Tibial artery (tissue), 4 donors: ENCODE measurements around the gene SDF4.

Experiments used
- DNase-seq, 2 donors: peaks; one replicate each; pipeline ENCODE4 v3.0.0-alpha.2; 2019
- H3K27ac ChIP-seq, 2 donors: fragments of 200-600 bp; sonication (generic) in 1 of 2; 1 replicate in 1 of 2; 2 replicates in 1 of 2; pipeline ENCODE4 v1.5.1; 2018 to 2019; ENCODE audit warnings: mild to moderate bottlenecking in 1 of 2
- H3K27me3 ChIP-seq, 2 donors: fragments of 200-600 bp; sonication (generic) in 1 of 2; one replicate each; pipeline versions ENCODE4 v1.5.1 to v1.6.0; 2016 to 2019
- H3K36me3 ChIP-seq, 3 donors: fragments of 200-600 bp; sonication (generic) in 2 of 3; one replicate each; pipeline ENCODE4 v1.5.1; 2016 to 2019; ENCODE audit warnings: mild to moderate bottlenecking in 2 of 3
- H3K4me1 ChIP-seq, 4 donors: fragments of 200-600 bp; sonication (generic) in 2 of 4; 1 replicate in 3 of 4; 2 replicates in 1 of 4; pipeline ENCODE4 v1.5.1; 2016 to 2019
- H3K4me3 ChIP-seq, 2 donors: fragments of 200-600 bp; sonication (generic) in 1 of 2; 1 replicate in 1 of 2; 2 replicates in 1 of 2; pipeline ENCODE4 v1.5.1; 2018 to 2019; ENCODE audit warnings: mild to moderate bottlenecking in 2 of 2
- H3K9me3 ChIP-seq, 3 donors: fragments of 200-600 bp; sonication (generic) in 1 of 3; one replicate each; pipeline ENCODE4 v1.5.1; 2016 to 2019
- intact Hi-C: fragments of 100-400 bp; cut with DNase I; formaldehyde crosslinking; loops from one replicate; pipeline ENCODE4 v1.15.0; 2023; ENCODE audit warnings: low total_unique reads
- TF ChIP-seq, protein P1 (sequence below), 2 experiments: fragments of 200-600 bp in 1 of 2; fragments of 450-650 bp in 1 of 2; IDR thresholded peaks; one replicate each; pipeline ENCODE4 v1.5.1; 2017 to 2019; ENCODE audit warnings: antibody characterized with exemption in 2 of 2, mild to moderate bottlenecking in 1 of 2, moderate library complexity in 1 of 2

Gene SDF4

DNA sequence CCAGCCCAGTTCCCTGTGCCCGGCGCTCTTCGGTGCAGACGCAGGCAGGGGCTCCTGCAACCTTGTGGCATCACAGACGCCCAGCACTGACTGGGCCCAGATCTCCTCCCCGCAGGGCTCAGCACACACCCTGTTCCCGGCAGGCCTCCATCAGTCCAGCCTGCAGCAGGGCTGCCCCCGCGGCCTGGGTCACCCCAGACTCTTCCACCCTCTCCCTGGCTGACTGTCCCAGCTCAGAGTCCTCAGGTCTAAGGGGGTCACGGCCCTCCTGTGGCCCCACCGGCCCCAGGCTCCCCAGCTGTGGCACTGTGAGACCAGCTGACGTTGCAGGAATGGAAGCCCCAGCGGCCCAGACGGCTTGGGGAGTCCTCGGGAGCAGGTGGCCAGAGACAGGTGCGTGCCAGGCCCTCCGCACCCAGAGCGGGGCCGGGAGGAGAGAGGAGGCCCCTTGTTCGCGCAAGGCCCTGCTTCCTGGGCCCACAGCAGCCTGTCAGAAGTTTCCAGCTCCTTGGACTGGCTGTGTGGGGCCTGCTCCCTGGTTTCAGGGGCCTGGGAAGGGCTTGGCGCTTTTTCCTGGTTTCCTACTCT lies 4.5 kb upstream of the SDF4 start:
- intact Hi-C loops: no loop called here
- H3K4me1 ChIP-seq: peaks cover 0 to 40% (median 11%) of the 10 kb centered on the region in 4 donors
- no peaks in the 10 kb centered on the region for H3K9me3 ChIP-seq
- no peak overlapping the region for H3K4me3 ChIP-seq
- H3K27me3 ChIP-seq: peaks cover 0 to 44% of the 10 kb centered on the region in 2 donors
- H3K27ac ChIP-seq: no peak overlapping the region
- peaks cover 0 to 20% (median 0%) of the 10 kb centered on the region in 3 donors for H3K36me3 ChIP-seq
- no peak for DNase-seq
- TF ChIP-seq, protein P1, sequence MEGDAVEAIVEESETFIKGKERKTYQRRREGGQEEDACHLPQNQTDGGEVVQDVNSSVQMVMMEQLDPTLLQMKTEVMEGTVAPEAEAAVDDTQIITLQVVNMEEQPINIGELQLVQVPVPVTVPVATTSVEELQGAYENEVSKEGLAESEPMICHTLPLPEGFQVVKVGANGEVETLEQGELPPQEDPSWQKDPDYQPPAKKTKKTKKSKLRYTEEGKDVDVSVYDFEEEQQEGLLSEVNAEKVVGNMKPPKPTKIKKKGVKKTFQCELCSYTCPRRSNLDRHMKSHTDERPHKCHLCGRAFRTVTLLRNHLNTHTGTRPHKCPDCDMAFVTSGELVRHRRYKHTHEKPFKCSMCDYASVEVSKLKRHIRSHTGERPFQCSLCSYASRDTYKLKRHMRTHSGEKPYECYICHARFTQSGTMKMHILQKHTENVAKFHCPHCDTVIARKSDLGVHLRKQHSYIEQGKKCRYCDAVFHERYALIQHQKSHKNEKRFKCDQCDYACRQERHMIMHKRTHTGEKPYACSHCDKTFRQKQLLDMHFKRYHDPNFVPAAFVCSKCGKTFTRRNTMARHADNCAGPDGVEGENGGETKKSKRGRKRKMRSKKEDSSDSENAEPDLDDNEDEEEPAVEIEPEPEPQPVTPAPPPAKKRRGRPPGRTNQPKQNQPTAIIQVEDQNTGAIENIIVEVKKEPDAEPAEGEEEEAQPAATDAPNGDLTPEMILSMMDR (IDR thresholded peaks at IDR 0.05): no peak

DNA sequence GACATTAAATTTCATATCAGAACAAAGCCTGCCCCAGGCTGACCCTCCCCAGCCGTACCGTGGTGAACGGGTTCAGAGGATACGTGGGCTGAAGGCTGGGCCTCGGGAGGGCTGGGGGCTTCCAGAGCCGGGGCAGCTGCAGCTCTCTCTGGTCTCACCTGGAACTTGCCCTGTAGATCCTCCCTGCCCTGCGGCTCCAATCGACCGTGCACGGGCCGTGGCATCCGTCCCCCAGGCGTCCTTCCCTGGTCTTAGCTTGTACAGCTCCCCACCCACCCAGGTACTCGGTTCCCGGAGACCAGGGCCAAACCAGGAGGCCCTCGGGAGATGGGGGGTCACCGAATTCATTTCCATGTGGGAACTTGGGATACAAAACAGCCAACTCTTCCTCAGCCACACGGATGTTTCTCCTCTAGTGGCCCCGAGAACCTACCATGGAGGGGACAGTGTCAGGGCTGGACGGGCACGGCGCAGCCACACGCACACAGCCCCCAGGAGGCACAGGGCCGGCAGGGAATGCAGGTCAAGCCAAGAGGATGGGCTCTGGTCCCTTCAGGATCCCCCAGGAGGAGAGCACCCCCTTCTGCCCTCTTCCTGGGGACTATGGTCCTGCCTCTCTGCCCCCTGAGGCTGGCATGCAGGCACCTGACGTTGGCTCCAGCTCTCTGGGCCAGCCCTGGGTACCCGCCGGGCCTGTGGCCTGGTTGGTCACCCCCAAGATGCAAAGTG lies 3.4 kb upstream of the SDF4 start:
- H3K27me3 ChIP-seq: peaks cover 0 to 34% of the 10 kb centered on the region in 2 donors
- TF ChIP-seq, protein P1 (IDR thresholded peaks at IDR 0.05): no peak
- no peak overlapping the region for H3K4me3 ChIP-seq
- H3K4me1 ChIP-seq: peaks cover 0 to 50% (median 19%) of the 10 kb centered on the region in 4 donors
- H3K27ac ChIP-seq: no peak overlapping the region
- H3K9me3 ChIP-seq: no peaks in the 10 kb centered on the region
- intact Hi-C loops: no loop called here
- H3K36me3 ChIP-seq: peaks cover 0 to 20% (median 0%) of the 10 kb centered on the region in 3 donors
- no peak for DNase-seq

DNA sequence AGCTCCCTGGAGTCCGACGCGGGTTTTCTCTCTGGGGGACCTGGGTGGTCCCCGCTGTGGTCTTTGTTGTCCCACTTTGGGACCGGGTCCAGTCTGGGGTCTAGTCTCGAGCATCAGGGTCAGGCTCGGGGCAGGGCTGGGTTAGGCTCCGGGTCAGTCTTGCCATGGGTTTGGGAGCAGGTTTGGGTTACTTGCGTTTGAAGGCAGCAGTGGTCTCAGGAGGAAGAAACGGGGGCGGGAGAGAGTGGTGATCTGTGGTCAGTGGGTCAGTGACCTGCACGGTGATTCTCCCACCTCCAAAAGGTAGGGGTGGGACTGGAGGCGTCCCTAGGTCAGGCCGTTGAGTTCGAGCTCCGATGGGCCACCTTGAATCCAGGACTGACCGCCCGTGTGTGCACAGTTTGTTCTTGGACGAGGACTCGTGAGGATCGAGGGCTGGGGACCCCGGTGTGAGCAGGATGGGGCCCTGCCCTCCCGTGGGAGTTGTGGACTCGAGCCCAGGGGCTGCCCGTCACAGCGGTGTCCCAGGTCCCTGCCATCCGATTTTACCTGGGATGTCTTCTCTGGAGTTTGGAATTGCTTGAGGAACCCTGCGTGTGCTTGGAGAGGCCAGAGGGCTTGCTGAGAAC lies 2.5 kb upstream of the SDF4 start:
- H3K4me1 ChIP-seq: peaks cover 0 to 52% (median 28%) of the 10 kb centered on the region in 4 donors
- H3K36me3 ChIP-seq: peaks cover 0 to 21% (median 0%) of the 10 kb centered on the region in 3 donors
- intact Hi-C loops: loop anchor here (5.0 kb wide), 1 partner anchor 112 kb away; no protein-coding TSS in a partner anchor
- peaks cover 0 to 25% of the 10 kb centered on the region in 2 donors for H3K27me3 ChIP-seq
- no peak overlapping the region for H3K27ac ChIP-seq
- TF ChIP-seq, protein P1 (IDR thresholded peaks at IDR 0.05): no peak
- no peak for DNase-seq
- H3K4me3 ChIP-seq: no peak overlapping the region
- H3K9me3 ChIP-seq: no peaks in the 10 kb centered on the region

DNA sequence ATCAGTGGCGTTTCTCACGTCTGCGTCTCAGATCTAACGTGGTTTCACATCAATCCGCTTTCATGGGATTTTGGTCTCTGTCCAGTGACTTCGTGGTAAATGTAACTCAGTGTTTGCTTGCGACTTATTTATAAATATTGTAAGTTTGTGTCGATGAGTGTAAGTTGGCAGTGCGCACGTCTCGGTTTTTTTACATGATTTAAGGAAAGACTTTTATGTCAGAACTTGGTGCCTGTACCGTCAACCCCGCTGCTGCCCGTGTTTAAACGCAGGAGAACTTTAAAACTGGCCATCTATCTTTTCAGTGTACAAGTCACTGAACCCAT lies 1.7 kb upstream of the SDF4 start:
- Histone ChIP-seq H3K4me3 (no peak overlapping the region), H3K9me3 (no peaks in the 10 kb centered on the region), H3K27ac (no peak overlapping the region), H3K27me3 (peaks cover 0 to 17% of the 10 kb centered on the region in 2 donors), H3K4me1 (peaks cover 0 to 51% (median 32%) of the 10 kb centered on the region in 4 donors), H3K36me3 (peaks cover 2 to 28% (median 5%) of the 10 kb centered on the region in 3 donors)
- intact Hi-C loops: loop anchor here (5.0 kb wide), 1 partner anchor 111 kb away; no protein-coding TSS in a partner anchor
- TF ChIP-seq, protein P1 (IDR thresholded peaks at IDR 0.05): no peak
- DNase-seq: no peak

DNA sequence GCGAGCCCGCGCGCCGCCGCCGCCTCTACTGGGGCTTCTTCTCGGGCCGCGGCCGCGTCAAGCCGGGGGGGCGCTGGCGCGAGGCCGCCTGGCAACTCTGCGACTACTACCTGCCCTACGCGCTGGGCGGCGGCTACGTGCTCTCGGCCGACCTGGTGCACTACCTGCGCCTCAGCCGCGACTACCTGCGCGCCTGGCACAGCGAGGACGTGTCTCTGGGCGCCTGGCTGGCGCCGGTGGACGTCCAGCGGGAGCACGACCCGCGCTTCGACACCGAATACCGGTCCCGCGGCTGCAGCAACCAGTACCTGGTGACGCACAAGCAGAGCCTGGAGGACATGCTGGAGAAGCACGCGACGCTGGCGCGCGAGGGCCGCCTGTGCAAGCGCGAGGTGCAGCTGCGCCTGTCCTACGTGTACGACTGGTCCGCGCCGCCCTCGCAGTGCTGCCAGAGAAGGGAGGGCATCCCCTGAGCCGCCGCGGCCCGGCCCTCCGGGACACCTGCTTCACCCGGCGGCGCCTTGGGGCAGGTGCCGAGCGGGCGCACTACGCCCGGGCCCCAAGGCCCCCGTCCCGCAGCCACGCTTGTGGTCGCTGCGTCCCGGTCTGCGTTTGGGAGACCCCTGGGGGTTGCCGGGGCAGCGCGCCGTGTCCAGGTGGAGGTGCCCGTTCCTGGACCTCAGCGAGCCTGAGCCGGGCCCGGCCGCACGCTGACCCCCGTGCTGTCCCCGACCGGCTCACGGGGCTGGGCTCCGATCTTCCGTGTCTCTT lies 1.2 kb upstream of the SDF4 start:
- Histone ChIP-seq H3K36me3 (peaks cover 7 to 34% (median 11%) of the 10 kb centered on the region in 3 donors), H3K27me3 (peaks cover 0 to 12% of the 10 kb centered on the region in 2 donors), H3K4me1 (peaks cover 0 to 47% (median 34%) of the 10 kb centered on the region in 4 donors), H3K4me3 (peak overlapping the region; percentile 94 to 99), H3K9me3 (no peaks in the 10 kb centered on the region), H3K27ac (no peak overlapping the region)
- no peak for DNase-seq
- TF ChIP-seq, protein P1 (IDR thresholded peaks at IDR 0.05): no peak
- intact Hi-C loops: loop anchor here (5.0 kb wide), 1 partner anchor 111 kb away; no protein-coding TSS in a partner anchor
